Activated CD4-positive, alpha-beta T cell treated with anti-CD3 and anti-CD28 coated beads, Interleukin-10, Interleukin-2, amounts not matched to agents 100 ng/mL and 50 ng/mL, durations not matched to agents 16 hours and 8 hours (primary cell): ENCODE data around the gene ARHGAP24.
"Not testable (repeated sequence)": the region's sequence is repeated elsewhere in the genome, so short reads cannot be mapped to it uniquely, and the experiment has no call there.

Experiments
- DNase-seq: peaks from one replicate; pipeline ENCODE4 v3.0.0-alpha.2; 2020

ARHGAP24 gene

GRCh38 chr4:85867271-85867670, 392.3 kb downstream of the ARHGAP24 start:
- no peak for DNase-seq

GRCh38 chr4:85869181-85869580, 394.2 kb downstream of the ARHGAP24 start:
- DNase-seq: no peak

GRCh38 chr4:85870298-85871083, 395.5 kb downstream of the ARHGAP24 start:
- DNase-seq: no peak

GRCh38 chr4:85873566-85873965, 398.6 kb downstream of the ARHGAP24 start:
- no peak for DNase-seq

- DNase-seq: no peak
Measured at GRCh38 chr4:85879518-85879917, 404.6 kb downstream of the ARHGAP24 start.

- no peak for DNase-seq
Measured at GRCh38 chr4:85883180-85883579, 408.2 kb downstream of the ARHGAP24 start.

- DNase-seq: no peak
Measured at GRCh38 chr4:85884251-85884650, 409.3 kb downstream of the ARHGAP24 start.

GRCh38 chr4:85886665-85887064, 411.7 kb downstream of the ARHGAP24 start:
- no peak for DNase-seq

GRCh38 chr4:85889314-85889713, 414.4 kb downstream of the ARHGAP24 start:
- DNase-seq: no peak

- DNase-seq: no peak
Measured at GRCh38 chr4:85895755-85896154, 420.8 kb downstream of the ARHGAP24 start.

- DNase-seq: no peak
Measured at GRCh38 chr4:85898231-85898630, 423.3 kb downstream of the ARHGAP24 start.

- DNase-seq: no peak
Measured at GRCh38 chr4:85901500-85901899, 426.6 kb downstream of the ARHGAP24 start.

- DNase-seq: not testable (repeated sequence)
Measured at GRCh38 chr4:85902647-85903046, 427.7 kb downstream of the ARHGAP24 start.

- DNase-seq: no peak
Measured at GRCh38 chr4:85905761-85906160, 430.8 kb downstream of the ARHGAP24 start.

- no peak for DNase-seq
Measured at GRCh38 chr4:85907001-85907400, 432.1 kb downstream of the ARHGAP24 start.

- DNase-seq: no peak
Measured at GRCh38 chr4:85909851-85910250, 434.9 kb downstream of the ARHGAP24 start.

- no peak for DNase-seq
Measured at GRCh38 chr4:85910985-85911384, 436.0 kb downstream of the ARHGAP24 start.

GRCh38 chr4:85913931-85914694, 439.2 kb downstream of the ARHGAP24 start:
- DNase-seq: no peak

GRCh38 chr4:85915570-85915969, 440.6 kb downstream of the ARHGAP24 start:
- not testable (repeated sequence) for DNase-seq

GRCh38 chr4:85919200-85919887, 444.4 kb downstream of the ARHGAP24 start:
- DNase-seq: no peak

- DNase-seq: no peak
Measured at GRCh38 chr4:85925071-85925470, 450.1 kb downstream of the ARHGAP24 start.

- no peak for DNase-seq
Measured at GRCh38 chr4:85928775-85929591, 454.0 kb downstream of the ARHGAP24 start.
